GM18519 (cell line): ENCODE results near the gene FIP1L1.

Experiments
- ATAC-seq: cut with Tn5 transposase; IDR thresholded peaks from one replicate; pipeline ENCODE4 v1.9.1; 2021; ENCODE audit warnings: mild to moderate bottlenecking, moderate library complexity; ENCODE audit not compliant: unreplicated experiment, low FRiP score

The FIP1L1 gene

GRCh38 chr4:53497487-53498244 is 120.2 kb downstream of the FIP1L1 start:
- ATAC-seq, result no peak

GRCh38 chr4:53498706-53499105 is 121.3 kb downstream of the FIP1L1 start:
- ATAC-seq, result no peak

GRCh38 chr4:53499791-53500190 is 122.3 kb downstream of the FIP1L1 start:
- no peak for ATAC-seq

- no peak for ATAC-seq
Observed at GRCh38 chr4:53500546-53500945, 123.1 kb downstream of the FIP1L1 start.

- no peak for ATAC-seq
Observed at GRCh38 chr4:53501561-53501960, 124.1 kb downstream of the FIP1L1 start.

DNA sequence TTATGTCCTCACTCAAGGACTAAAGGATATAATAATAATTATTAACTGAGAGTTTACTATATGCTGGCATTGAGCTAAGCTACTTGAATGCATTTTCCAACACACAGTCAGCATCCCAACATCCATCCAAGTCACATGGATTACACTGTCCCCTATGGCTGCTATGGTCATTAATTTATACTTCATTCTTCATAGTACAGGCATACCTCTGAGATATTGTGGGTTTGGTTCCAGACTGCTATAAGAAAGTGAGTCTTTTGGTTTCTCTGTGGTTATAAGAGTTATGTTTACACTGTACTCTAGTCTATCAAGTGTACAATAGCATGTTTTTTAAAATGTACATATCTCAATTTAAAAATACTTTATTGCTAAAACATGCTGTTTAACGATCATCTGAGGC is 124.7 kb downstream of the FIP1L1 start:
- ATAC-seq, result no peak

- ATAC-seq, result no peak
Observed at GRCh38 chr4:53505947-53506346, 128.5 kb downstream of the FIP1L1 start.

GRCh38 chr4:53507058-53507457 is 129.6 kb downstream of the FIP1L1 start:
- ATAC-seq, result no peak

DNA sequence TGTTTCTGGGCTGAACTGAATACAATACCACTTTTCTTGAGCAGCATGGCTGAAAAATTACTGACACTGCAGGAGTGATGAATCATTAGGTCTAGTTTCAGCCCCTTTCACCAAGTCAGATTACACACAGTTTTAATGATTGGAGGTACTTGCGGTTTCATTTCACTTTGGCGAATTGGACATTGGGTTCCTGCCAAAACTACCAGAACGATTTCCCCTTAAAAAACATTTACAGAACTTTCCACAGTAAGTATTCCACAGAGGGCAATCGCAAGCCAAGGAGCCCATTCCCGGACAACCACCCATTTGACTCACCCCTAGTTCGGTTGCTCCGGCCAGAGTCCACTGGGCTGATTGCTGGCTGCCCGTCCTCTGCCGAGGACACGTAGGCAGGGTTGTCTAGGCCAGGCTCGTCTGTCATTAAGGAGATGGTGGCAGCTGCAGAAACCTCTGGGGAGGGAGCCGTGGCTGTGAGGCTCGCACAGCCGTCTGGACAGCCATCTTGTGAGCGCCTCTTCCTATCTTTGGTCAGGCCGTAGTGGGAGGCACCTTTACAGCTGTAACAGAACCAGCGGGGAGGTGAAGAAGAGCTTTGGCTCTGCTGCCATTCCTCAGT is 130.3 kb downstream of the FIP1L1 start:
- no peak for ATAC-seq

DNA sequence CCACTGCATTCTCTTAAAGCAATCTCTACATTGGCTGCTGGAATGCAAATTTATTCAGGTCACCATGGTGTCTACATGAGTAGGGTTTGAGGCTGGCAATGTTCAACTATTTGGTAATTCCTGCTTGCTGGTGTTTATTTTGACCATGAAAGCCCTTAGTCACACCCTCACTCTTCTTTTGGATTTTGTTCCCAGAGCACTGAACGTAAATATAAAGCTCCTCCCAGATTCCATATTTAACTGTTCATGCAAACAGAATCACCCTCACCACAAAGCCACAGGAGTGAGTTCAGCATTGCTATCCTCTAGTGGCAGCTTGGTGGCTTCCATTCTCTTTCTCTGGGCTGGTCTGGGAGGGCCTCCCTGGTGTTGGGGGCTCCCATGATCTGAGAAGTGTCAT is 131.0 kb downstream of the FIP1L1 start:
- ATAC-seq, result no peak

GRCh38 chr4:53510321-53510720 is 132.9 kb downstream of the FIP1L1 start:
- no peak for ATAC-seq
